IPS DF 4.7 (cell line): Measurements from ENCODE around the gene TLR8.

ENCODE experiments used
- DNase-seq: peaks from one replicate; pipeline ENCODE4 v3.0.0-alpha.2; 2013; ENCODE audit warnings: low spot score; ENCODE audit errors: extremely low read depth

The TLR8 gene

DNA sequence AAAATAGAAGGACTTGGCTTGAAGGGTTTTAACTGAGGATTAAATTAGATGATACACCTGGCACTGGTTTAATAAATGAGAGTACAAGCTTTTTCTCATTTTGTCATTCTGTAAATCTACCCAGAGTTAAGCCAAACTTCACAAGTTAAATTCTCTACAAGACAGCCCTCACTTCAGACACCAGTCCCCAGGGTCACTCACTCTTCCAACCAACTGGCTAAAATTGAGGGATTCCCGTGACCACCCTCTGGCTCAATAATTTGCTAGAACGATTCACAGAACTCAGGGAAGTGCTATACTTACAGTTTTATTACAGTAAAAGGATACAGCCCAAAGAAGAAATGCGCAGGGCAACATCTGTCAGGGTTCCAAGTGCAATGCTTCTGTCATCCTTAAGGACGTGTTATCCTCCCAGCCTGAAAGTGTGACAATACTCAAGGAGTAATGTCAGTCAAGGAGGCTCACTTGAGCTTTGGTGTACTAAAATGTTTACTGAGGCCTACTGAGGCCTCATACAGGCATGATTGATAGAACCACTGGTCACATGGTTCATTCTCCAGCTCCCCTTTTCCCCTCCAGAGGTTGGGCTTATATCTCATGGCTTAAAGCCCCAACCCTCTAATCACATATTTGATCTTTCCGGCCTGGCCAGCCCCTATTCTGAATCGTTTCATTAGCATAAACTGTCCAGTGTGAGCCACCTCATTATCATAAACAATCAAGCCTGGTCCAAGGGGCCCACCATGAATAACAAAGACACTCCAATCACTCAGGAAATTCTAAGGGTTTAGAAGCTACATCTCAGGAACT, 58.9 kb downstream of the TLR8 start:
- DNase-seq, result no peak

DNA sequence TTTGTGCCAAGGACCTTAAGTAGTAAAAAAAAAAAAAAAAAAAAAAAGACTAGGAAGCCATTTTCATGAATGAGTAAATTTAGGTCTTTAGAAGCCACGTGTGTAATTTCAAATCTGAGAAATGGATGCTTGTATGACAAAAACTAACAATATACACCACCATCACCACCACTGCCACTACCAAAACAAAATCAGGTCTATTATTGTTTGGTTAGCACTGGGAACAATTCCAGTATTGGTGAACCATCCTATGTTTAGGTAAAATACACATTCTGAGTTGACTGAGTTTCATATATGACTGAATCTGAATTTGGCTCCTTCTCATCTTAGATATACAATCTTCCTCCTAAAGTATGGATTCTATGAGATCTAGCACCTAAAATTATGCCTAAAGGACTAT, 59.7 kb downstream of the TLR8 start:
- no peak for DNase-seq

DNA sequence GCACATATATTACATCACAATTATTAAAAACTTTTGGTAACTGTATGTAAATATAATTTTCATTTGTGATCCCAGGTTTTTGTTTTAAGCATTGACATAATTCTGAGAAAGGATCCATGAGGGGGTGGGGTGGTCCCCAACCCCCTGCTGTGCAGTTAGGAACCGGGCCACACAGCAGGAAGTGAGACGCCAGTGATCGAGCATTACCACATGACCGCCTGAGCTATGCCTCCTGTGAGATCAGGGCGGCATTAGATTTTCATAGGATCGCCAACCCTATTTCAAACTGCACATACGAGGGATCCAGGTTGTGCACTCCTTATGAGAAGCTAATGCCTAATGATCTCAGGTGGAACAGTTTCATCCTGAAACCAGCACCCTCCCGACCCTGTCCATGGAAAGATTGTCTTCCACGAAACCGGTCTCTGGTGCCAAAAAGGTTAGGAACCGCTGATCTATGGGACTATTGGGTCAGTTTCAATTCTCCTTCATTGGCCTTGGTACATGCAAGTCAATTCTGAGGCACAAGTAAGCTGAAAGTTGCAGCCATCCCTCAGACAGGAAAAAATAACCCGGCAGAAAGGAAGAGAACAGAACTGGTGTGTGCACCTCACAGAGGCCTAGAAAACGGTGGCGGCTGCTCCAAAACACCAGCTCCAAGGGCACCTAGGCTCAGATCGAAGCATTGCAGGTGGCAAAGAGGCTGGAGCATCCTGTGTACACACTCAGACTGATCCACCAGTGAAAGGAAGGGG, 61.5 kb downstream of the TLR8 start:
- no peak for DNase-seq

DNA sequence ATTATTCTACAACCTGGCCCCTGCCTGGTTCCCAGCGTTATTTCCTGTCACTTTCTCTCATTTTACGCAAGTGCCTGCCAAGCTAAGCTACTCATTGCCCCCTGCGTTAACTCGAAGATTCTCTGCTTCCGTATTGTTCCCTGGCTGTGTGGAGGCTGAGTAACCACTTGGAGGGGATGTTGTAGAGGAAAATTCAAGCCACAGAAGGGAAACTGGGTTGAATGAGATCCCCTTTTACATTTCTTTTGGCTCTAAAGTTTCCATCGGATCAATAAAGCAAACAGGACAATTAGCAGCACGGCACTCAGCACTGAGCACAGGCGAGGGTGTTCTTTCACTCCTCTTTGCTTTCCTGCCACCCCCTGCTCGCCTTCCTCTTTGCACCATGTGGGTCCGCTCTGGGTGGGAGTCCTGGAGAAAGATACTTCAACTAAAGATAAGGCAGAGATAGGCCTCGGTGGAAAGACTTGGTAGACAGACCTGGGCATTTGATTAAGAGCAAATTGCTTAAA, 64.3 kb downstream of the TLR8 start:
- no peak for DNase-seq

DNA sequence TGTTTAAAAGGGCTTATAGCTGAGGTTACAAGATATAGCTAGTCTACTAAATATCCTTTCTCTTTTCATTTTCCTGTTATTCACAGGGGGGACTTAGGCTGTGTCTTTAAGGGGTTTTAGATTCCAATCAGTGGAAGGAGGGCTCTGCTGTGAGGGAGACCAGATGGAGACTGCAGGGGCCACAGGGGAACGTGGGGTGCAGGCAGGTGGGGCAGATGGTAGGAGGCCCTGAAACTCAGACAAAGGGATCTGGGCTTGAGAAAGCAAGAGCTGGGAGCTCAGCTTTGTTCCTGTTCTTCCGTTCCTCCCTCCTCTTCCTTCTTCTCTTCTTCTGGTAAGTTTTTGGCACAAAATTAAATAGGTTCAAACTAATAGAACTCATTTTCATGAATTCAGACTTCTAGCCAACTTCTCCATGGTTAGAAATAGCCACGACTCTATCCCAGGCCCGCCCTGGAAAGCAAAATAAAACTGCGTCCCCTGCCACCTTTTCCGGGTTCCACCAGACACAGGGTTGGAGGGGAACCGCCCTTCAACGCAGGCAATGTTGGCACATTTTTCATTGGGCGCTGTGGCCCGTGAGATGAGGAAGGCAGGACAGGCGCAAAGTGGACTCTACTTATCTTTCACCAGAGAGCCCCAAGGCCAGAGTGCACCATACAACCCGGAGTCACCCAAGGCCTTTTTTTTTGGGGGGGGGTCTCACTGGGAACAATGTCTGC, 65.0 kb downstream of the TLR8 start:
- no peak for DNase-seq

DNA sequence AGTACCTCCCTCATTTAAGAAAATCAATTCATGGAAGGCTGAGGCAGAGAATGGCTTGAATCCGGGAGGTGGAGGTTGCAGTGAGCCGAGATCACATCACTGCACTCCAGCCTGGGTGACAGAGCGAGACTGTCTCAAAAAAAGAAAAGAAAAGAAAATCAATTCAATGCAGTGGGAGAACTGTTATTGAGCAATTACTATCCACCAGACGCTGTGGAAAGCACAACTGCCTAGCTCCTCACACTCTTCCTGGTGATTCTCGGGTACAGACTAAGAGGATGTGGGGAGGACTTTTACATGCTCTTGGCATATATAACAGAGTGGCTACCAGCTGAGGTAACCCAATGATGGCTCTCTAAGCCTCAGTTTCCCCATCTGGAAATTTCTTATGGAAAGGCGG, 65.8 kb downstream of the TLR8 start:
- DNase-seq, result no peak
